Gastroesophageal sphincter (tissue), 3 donors: ENCODE data around the gene BAX.

Source experiments
- CTCF ChIP-seq, 4 experiments: fragments of 200-600 bp in 2 of 4; fragments of 450-650 bp in 2 of 4; sonication (generic) in 1 of 4; IDR thresholded peaks; one replicate each; pipeline ENCODE4 v1.5.1; 2017 to 2019; ENCODE audit warnings: antibody characterized with exemption in 4 of 4, mild to moderate bottlenecking in 2 of 4, moderate library complexity in 2 of 4
- POLR2A ChIP-seq, 2 donors: fragments of 450-650 bp; IDR thresholded peaks; one replicate each; pipeline ENCODE4 v1.6.1; 2017; ENCODE audit warnings: antibody characterized with exemption in 2 of 2, mild to moderate bottlenecking in 2 of 2, moderate library complexity in 1 of 2
- POLR2AphosphoS5 ChIP-seq: sonication (generic); formaldehyde crosslinking; IDR thresholded peaks from one replicate; pipeline ENCODE4 v1.6.1; 2017; ENCODE audit warnings: antibody characterized with exemption

- no peak for TF ChIP-seq CTCF (IDR thresholded peaks at IDR 0.05)
- no peak for TF ChIP-seq POLR2A (IDR thresholded peaks at IDR 0.05)
- no peak for TF ChIP-seq POLR2AphosphoS5
Measured at GRCh38 chr19:49006905-49007304, 52.2 kb downstream of the BAX start.
